IMR-90 (cell line): ENCODE results near the gene SERPINA4. TPM values are rescaled to one million over a fixed set of nuclear protein-coding genes. Genes with fewer than 3 reads are reported as not detected.

Source experiments
- ATAC-seq: fragments of 200-7000 bp; cut with Tn5 transposase; 2 replicates; pipeline ENCODE4 v1.9.1; 2020; ENCODE audit warnings: low read depth, mild to moderate bottlenecking, moderate library complexity
- BruUV-seq: library from RNA; stranded (reverse); fragments of 400-500 nt; replicated peaks from 2 replicates; lab custom pipeline; 2021; lab: Mats Ljungman, UMichigan
- CTCF ChIA-PET: fragments of 300-600 bp; formaldehyde crosslinking; extraction: SDS; loops from one replicate; lab custom pipeline; 2021; ENCODE audit warnings: antibody characterized with exemption; lab: Yijun Ruan, JAX
- POLR2A ChIA-PET: fragments of 300-600 bp; sonication (Branson Sonifier 250); formaldehyde crosslinking; loops from one replicate; lab custom pipeline; 2022; ENCODE audit warnings: antibody characterized with exemption; ENCODE audit not compliant: unreplicated experiment; lab: Charles Lee
- DNase-seq: peaks from one replicate; pipeline ENCODE4 v3.0.0; 2013
- H2AFZ ChIP-seq: replicated peaks from 2 replicates; pipeline ENCODE3; 2013; ENCODE audit warnings: low read length, mild to moderate bottlenecking; ENCODE audit not compliant: poor library complexity
- H2AK5ac ChIP-seq: 2 replicates; pipeline ENCODE4 v1.6.1; 2013; ENCODE audit warnings: low read depth, low read length, inconsistent platforms
- H2AK9ac ChIP-seq: replicated peaks from 2 replicates; pipeline ENCODE3; 2013; ENCODE audit warnings: mild to moderate bottlenecking, low read depth, low read length, moderate library complexity; ENCODE audit not compliant: poor library complexity
- H2BK120ac ChIP-seq: 2 replicates; pipeline ENCODE4 v1.6.1; 2013; ENCODE audit warnings: low read depth, low read length, inconsistent platforms
- H2BK15ac ChIP-seq: 3 replicates; pipeline ENCODE4 v1.6.1; 2013; ENCODE audit warnings: low read depth, low read length, inconsistent platforms
- H2BK20ac ChIP-seq: 2 replicates; pipeline ENCODE4 v1.6.1; 2013; ENCODE audit warnings: low read depth, mild to moderate bottlenecking, inconsistent platforms, low read length, moderate library complexity
- H2BK5ac ChIP-seq: 2 replicates; pipeline ENCODE4 v1.6.1; 2013; ENCODE audit warnings: mild to moderate bottlenecking, low read depth, low read length, inconsistent platforms; ENCODE audit not compliant: poor library complexity, severe bottlenecking
- H3K14ac ChIP-seq: replicated peaks from 2 replicates; pipeline ENCODE4 v1.6.1; 2013; ENCODE audit warnings: low read depth, low read length, inconsistent platforms
- H3K18ac ChIP-seq: 2 replicates; pipeline ENCODE4 v1.6.1; 2013; ENCODE audit warnings: low read depth, low read length, control low read depth
- H3K23ac ChIP-seq: 2 replicates; pipeline ENCODE4 v1.6.1; 2013; ENCODE audit warnings: low read depth, low read length, inconsistent platforms
- H3K27ac ChIP-seq: 2 replicates; pipeline ENCODE4 v1.5.1; 2013; ENCODE audit warnings: mild to moderate bottlenecking, control low read depth, low read length; ENCODE audit not compliant: insufficient read depth
- H3K27me3 ChIP-seq: 2 replicates; pipeline ENCODE4 v1.6.1; 2013; ENCODE audit warnings: low read length; ENCODE audit not compliant: control insufficient read depth, insufficient read depth
- H3K36me3 ChIP-seq: 2 replicates; pipeline ENCODE4 v1.6.1; 2013; ENCODE audit warnings: low read length, mixed read lengths; ENCODE audit not compliant: control insufficient read depth, insufficient read depth
- H3K4ac ChIP-seq: 2 replicates; pipeline ENCODE4 v1.6.1; 2013; ENCODE audit warnings: low read depth, low read length, inconsistent platforms
- H3K4me1 ChIP-seq: 2 replicates; pipeline ENCODE4 v1.6.1; 2013; ENCODE audit warnings: low read length, mixed read lengths; ENCODE audit not compliant: control insufficient read depth, insufficient read depth
- H3K4me2 ChIP-seq: 2 replicates; pipeline ENCODE4 v1.6.1; 2013; ENCODE audit warnings: low read depth, mild to moderate bottlenecking, control low read depth, low read length, moderate library complexity
- H3K4me3 ChIP-seq: 2 replicates; pipeline ENCODE4 v1.5.1; 2013; ENCODE audit warnings: low read depth, mild to moderate bottlenecking, control low read depth, low read length, moderate library complexity; ENCODE audit not compliant: insufficient read depth
- H3K56ac ChIP-seq: 2 replicates; pipeline ENCODE4 v1.6.1; 2013; ENCODE audit warnings: low read length, inconsistent platforms; ENCODE audit not compliant: insufficient read depth; ENCODE audit errors: extremely low read depth
- H3K79me1 ChIP-seq, 2 experiments: 2 replicates each; pipeline ENCODE4 v1.6.1; 2013; ENCODE audit warnings: low read length in 2 of 2, inconsistent platforms in 1 of 2, low read depth in 1 of 2
- H3K9ac ChIP-seq: 2 replicates; pipeline ENCODE4 v1.6.1; 2013; ENCODE audit warnings: low read depth, low read length, control low read depth
- H3K9me1 ChIP-seq: 2 replicates; pipeline ENCODE4 v1.6.1; 2013; ENCODE audit warnings: low read length, inconsistent platforms; ENCODE audit not compliant: insufficient read depth
- H3K9me3 ChIP-seq: 2 replicates; pipeline ENCODE4 v1.6.1; 2013; ENCODE audit warnings: low read length; ENCODE audit not compliant: control insufficient read depth, insufficient read depth
- H4K20me1 ChIP-seq: 2 replicates; pipeline ENCODE4 v1.6.1; 2013; ENCODE audit warnings: low read length, inconsistent platforms; ENCODE audit not compliant: insufficient read depth
- H4K5ac ChIP-seq: 2 replicates; pipeline ENCODE4 v1.6.1; 2013; ENCODE audit warnings: mild to moderate bottlenecking, low read depth, low read length, control low read depth
- H4K8ac ChIP-seq, 2 experiments: 2 replicates each; pipeline ENCODE4 v1.6.1; 2013; ENCODE audit warnings: low read depth in 2 of 2, low read length in 2 of 2, control low read depth in 1 of 2, inconsistent platforms in 1 of 2
- H4K91ac ChIP-seq: 2 replicates; pipeline ENCODE4 v1.6.1; 2013; ENCODE audit warnings: low read depth, low read length, inconsistent platforms; ENCODE audit not compliant: insufficient read depth
- BHLHE40 ChIP-seq: fragments of 150-350 bp; IDR thresholded peaks from 2 replicates; pipeline ENCODE4 v1.6.1; 2016; ENCODE audit warnings: mild to moderate bottlenecking, low read depth, low read length
- CEBPB ChIP-seq: IDR thresholded peaks from 2 replicates; pipeline ENCODE4 v1.6.1; 2012; ENCODE audit warnings: low read depth, low read length, improper control_type of control experiment
- CHD1 ChIP-seq: IDR thresholded peaks from 2 replicates; pipeline ENCODE4 v1.6.1; 2012; ENCODE audit warnings: low read depth, low read length, improper control_type of control experiment
- MAFK ChIP-seq: IDR thresholded peaks from 2 replicates; pipeline ENCODE4 v1.6.1; 2012; ENCODE audit warnings: low read depth, low read length, improper control_type of control experiment
- MAZ ChIP-seq: IDR thresholded peaks from 2 replicates; pipeline ENCODE4 v1.6.1; 2012; ENCODE audit warnings: low read depth, mild to moderate bottlenecking, low read length, improper control_type of control experiment, moderate library complexity, borderline replicate concordance
- MXI1 ChIP-seq: IDR thresholded peaks from 2 replicates; pipeline ENCODE4 v1.6.1; 2012; ENCODE audit warnings: low read depth, mild to moderate bottlenecking, low read length, moderate library complexity, borderline replicate concordance
- NFE2L2 ChIP-seq: fragments of 150-350 bp; IDR thresholded peaks from 2 replicates; pipeline ENCODE4 v1.6.1; 2016; ENCODE audit warnings: low read depth, mild to moderate bottlenecking, low read length
- POLR2A ChIP-seq: IDR thresholded peaks from 2 replicates; pipeline ENCODE4 v1.6.1; 2012; ENCODE audit warnings: mild to moderate bottlenecking, low read depth, low read length
- RAD21 ChIP-seq: IDR thresholded peaks from 2 replicates; pipeline ENCODE4 v1.6.1; 2012; ENCODE audit warnings: low read length, improper control_type of control experiment
- RFX5 ChIP-seq: IDR thresholded peaks from 2 replicates; pipeline ENCODE4 v1.8.0; 2012; ENCODE audit warnings: low read depth, mild to moderate bottlenecking, low read length, moderate library complexity
- WGBS, 2 experiments: methylation state at CpG; one replicate each; pipeline versions ENCODE4 v1.1.5 to v1.1.7; 2013; ENCODE audit warnings: missing lambda C conversion rate in 2 of 2; ENCODE audit not compliant: insufficient read length in 1 of 2; ENCODE audit errors: extremely low coverage in 2 of 2; 5-methylcytosine and 5-hydroxymethylcytosine counted together
- dilution Hi-C: fragments of 300-500 bp; cut with HindIII; formaldehyde crosslinking; loops from one replicate; pipeline ENCODE4 v1.14.3; 2018; ENCODE audit warnings: low sequenced_read_pairs; ENCODE audit not compliant: unreplicated experiment
- in situ Hi-C: fragments of 300-500 bp; cut with MboI; formaldehyde crosslinking; loops from 3 replicates; pipeline ENCODE4 v1.14.3; 2019; ENCODE audit warnings: low sequenced_read_pairs, inconsistent platforms, mixed read lengths
- intact Hi-C: fragments of 100-400 bp; cut with micrococcal nuclease; formaldehyde crosslinking; loops from 2 replicates; pipeline ENCODE4 v1.10.0; 2022
- polyA plus RNA-seq, 3 experiments: library from polyadenylated mRNA; depleted of rRNA; stranded (reverse); fragments of >200 nt; gene quantifications; 2 replicates each; pipeline ENCODE4 v1.2.3, GENCODE V29; 2012; ENCODE audit warnings: low replicate concordance in 1 of 3
- total RNA-seq: library from RNA; depleted of rRNA; stranded (reverse); fragments of >200 nt; gene quantifications from 2 replicates; pipeline ENCODE4 v1.2.3, GENCODE V29; 2012
- TF ChIP-seq, protein P1 (sequence below): fragments of 150-350 bp; IDR thresholded peaks from 2 replicates; pipeline ENCODE4 v1.6.1; 2017; ENCODE audit warnings: mild to moderate bottlenecking, antibody characterized with exemption, low read length, low read depth
- TF ChIP-seq, protein P2 (sequence below): fragments of 150-350 bp; IDR thresholded peaks from 2 replicates; pipeline ENCODE4 v1.6.1; 2016; ENCODE audit warnings: low read depth, mild to moderate bottlenecking, low read length, moderate library complexity, borderline replicate concordance

The SERPINA4 gene
- total and polyA plus RNA-seq, 2 of the 4 experiments (the other 2 are of a cell fraction) = not detected

- no peak for TF ChIP-seq MAFK
- TF ChIP-seq CHD1 = no peak
- TF ChIP-seq, protein P1, sequence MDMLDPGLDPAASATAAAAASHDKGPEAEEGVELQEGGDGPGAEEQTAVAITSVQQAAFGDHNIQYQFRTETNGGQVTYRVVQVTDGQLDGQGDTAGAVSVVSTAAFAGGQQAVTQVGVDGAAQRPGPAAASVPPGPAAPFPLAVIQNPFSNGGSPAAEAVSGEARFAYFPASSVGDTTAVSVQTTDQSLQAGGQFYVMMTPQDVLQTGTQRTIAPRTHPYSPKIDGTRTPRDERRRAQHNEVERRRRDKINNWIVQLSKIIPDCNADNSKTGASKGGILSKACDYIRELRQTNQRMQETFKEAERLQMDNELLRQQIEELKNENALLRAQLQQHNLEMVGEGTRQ = no peak
- no peak for TF ChIP-seq MAZ
Observed at GRCh38 chr14:94564381-94564780, 3.1 kb downstream of the SERPINA4 start (continued).

- CTCF ChIA-PET = interaction anchor here (0.5 kb wide), 1 partner anchor 770 kb away, joined by 3 read pairs; no protein-coding TSS in a partner anchor
- no peak overlapping the region for H3K4ac ChIP-seq
- no TSS peak for BruUV-seq
- H2BK120ac ChIP-seq = no peak overlapping the region
- H4K91ac ChIP-seq = no peak overlapping the region
- H3K4me1 ChIP-seq = no peaks in the 10 kb centered on the region
- no peak overlapping the region for H3K27ac ChIP-seq
- H2BK20ac ChIP-seq = no peak overlapping the region
- H2AK5ac ChIP-seq = no peak overlapping the region
- H3K23ac ChIP-seq = no peak overlapping the region
- no peak overlapping the region for H3K18ac ChIP-seq
- no peak overlapping the region for H3K56ac ChIP-seq
- dilution Hi-C loops (no loop called here), intact Hi-C loops (no loop called here), in situ Hi-C loops (no loop called here)
- no peaks in the 10 kb centered on the region for H3K36me3 ChIP-seq
- POLR2A ChIA-PET = no interaction called here
- H3K4me3 ChIP-seq = no peak overlapping the region
- no peaks in the 10 kb centered on the region; the same call in 1 of the 2 replicates for H3K27me3 ChIP-seq
- no peak overlapping the region for H4K5ac ChIP-seq
- H3K79me1 ChIP-seq = no peaks in the 10 kb centered on the region
- H3K9me3 ChIP-seq = peaks cover 2% of the 10 kb centered on the region; the same call in 1 of the 2 replicates
- no peaks in the 10 kb centered on the region for H3K9me1 ChIP-seq
- no peak for ATAC-seq
- H2BK5ac ChIP-seq = no peak overlapping the region
- H2AFZ ChIP-seq = no peak overlapping the region
- WGBS, 2 experiments = no CpG with 5 or more reads among the region's 9 CpGs
- no peak overlapping the region for H4K8ac ChIP-seq
- H3K14ac ChIP-seq = no peak overlapping the region
- no peak overlapping the region for H2AK9ac ChIP-seq
- H3K9ac ChIP-seq = no peak overlapping the region
- DNase-seq = no peak
- H4K20me1 ChIP-seq = no peaks in the 10 kb centered on the region
- H2BK15ac ChIP-seq = no peak overlapping the region
- no peak overlapping the region for H3K4me2 ChIP-seq
- TF ChIP-seq NFE2L2 (no peak), MAZ (no peak), RFX5 (no peak), CHD1 (no peak), POLR2A (no peak), CEBPB (no peak), MAFK (no peak), RAD21 (no peak), BHLHE40 (no peak), MXI1 (no peak)
- TF ChIP-seq, protein P2, sequence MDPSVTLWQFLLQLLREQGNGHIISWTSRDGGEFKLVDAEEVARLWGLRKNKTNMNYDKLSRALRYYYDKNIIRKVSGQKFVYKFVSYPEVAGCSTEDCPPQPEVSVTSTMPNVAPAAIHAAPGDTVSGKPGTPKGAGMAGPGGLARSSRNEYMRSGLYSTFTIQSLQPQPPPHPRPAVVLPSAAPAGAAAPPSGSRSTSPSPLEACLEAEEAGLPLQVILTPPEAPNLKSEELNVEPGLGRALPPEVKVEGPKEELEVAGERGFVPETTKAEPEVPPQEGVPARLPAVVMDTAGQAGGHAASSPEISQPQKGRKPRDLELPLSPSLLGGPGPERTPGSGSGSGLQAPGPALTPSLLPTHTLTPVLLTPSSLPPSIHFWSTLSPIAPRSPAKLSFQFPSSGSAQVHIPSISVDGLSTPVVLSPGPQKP = no peak
- TF ChIP-seq, protein P1 = no peak
Observed at GRCh38 chr14:94568186-94568585, 6.9 kb downstream of the SERPINA4 start.
